Fibroblast of gingiva (primary cell): Measurements from ENCODE around the gene ZSWIM2.
A peak's percentile ranks its signal among the peaks of the same experiment; 100 is the strongest.
"Not testable (repeated sequence)": the region's sequence is repeated elsewhere in the genome, so short reads cannot be mapped to it uniquely, and the experiment has no call there.

Experiments used
- DNase-seq: peaks from one replicate; pipeline ENCODE4 v3.0.0-alpha.2; 2011; ENCODE audit warnings: low read depth

ZSWIM2 gene, protein sequence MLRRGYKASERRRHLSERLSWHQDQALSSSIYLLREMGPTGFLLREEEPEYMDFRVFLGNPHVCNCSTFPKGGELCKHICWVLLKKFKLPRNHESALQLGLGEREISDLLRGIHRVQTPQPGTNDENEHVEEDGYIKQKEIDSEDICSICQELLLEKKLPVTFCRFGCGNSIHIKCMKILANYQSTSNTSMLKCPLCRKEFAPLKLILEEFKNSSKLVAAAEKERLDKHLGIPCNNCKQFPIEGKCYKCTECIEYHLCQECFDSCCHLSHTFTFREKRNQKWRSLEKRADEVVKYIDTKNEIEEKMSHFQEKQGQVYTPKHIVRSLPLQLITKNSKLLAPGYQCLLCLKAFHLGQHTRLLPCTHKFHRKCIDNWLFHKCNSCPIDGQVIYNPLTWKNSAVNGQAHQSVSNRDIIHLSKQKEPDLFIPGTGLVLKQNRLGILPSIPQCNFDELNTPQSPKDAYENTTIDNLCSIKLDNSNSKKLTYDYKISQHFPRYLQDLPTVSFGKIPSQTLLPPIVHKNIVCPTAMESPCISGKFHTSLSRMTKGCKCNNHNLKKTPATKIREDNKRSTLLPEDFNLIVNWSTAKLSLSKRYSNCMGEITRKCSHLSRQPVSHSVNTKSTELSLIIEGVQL

DNA sequence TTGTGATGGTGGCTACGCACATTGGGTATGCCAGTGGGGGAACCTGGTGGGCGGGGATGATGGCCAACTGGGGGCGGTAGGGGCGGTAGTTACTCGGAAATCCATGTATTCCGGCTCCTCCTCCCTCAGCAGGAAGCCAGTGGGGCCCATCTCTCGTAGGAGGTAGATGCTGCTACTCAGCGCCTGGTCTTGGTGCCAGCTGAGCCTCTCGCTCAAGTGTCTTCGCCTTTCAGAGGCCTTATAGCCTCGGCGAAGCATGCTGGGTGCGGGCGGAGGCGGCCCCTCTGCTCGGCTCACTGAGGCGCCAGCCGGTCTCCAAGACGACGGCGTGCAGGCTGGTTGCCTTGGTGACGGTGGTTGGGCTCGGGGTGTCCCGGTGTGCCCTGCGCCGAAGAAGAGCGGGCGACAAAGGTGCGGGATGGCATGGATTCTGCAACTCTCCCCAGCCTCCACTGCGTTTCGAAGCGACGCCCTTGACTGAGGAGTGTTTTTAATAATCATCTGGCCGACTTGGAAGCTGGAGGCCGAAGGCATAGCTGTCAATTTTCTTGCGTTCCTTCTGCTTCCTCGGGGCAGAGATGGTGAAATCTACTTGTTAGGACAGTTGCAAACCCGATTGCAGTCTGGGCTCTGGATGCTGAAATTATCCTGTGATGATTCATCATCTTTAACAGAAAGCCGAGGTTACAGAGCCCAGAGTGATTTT, at the start of gene ZSWIM2:
Gene ZSWIM2, minus strand, starts transcription at position 298 of the 706 bp plus-strand sequence. Its CDS starts 40 bp downstream, at position 258.
- peak; percentile 99 for DNase-seq

DNA sequence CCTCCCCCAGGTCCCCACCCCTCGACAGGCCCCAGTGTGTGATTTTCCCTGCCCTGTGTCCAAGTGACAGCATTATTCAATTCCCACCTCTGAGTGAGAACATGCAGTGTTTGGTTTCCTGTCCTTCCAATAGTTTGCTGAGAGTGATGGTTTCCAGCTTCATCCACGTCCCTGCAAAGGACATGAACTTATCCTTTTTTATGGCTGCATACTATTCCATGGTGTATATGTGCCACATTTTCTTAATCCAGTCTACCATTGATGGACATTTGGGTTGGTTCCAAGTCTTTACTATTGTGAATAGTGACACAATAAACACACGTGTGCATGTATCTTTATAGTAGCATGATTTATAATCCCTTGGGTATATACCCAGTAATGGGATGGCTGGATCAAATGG, 47.2 kb upstream of the ZSWIM2 start:
- not testable (repeated sequence) for DNase-seq

DNA sequence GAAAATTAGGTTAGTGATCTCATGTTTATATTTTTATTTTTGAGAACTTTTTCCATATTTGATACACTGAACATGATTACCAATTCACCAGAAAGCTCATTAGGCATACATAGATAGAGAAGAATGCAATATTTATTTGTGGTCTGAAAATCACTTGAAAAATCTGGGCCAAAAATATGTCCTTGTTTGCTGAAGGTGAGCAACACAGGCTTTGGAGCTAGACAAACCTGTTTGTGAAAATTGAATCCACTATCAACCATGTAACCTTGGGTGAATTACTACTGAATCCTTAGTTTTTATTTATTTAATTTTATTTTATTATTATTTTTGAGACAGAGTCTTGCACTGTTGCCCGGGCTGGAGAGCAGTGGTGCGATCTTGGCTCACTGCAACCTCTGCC, 46.5 kb upstream of the ZSWIM2 start:
- no peak for DNase-seq

DNA sequence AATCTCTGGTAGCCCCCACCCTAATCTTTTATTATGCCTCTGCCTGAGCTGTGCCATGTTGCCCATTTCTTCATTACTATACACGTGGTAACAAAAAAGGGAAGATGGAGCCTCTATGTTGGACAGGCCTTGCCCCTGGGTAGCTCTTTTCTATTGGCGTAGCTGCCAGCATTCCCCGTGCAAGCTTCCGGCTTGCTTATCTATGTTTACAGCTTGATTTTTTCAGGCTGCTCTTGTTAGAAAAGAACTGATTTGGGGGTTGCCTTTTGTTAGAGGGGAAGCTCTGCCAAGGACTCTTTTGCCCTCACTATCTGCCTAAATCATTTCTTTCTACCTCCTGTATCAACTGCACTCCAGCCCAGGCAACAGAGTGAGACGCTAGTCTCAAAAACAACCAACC, 45.5 kb upstream of the ZSWIM2 start:
- no peak for DNase-seq

DNA sequence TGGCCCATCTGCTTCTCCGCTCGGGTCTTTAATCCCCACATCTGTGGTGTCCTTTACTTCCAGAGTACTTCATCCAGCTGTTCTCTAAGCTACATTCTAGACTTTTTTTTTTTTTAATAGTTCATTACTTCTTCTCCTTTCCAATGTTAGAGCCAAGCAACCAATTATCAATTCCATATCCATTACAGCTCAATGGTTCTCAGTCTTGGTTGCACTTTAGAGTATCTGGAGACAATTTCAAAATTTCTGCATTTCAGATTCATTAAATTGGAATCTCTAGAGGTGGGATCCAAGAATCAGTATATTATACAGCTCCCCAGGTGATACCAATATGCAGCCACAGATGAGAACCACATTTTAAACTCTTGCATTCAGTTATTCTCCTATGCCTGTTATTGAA, 43.9 kb upstream of the ZSWIM2 start:
- no peak for DNase-seq

DNA sequence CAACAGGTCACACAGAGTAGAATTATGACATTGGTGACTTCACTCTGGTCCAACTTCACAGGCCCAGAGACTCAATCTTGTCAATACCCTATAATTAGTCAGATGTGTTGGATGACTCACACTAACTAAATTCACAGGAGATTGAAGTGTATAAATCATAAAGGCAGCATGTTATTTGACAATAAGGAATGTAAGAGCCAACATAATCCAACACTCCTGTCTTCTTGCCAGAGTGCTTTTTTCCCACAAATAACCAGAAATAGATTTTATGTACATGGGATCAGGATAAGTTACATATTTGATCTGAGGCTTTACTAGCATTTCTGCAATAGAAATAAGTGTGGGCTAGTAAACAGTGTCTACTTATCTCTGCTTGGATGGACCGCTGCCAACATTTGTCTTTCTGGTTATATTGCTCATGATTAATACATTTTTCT, 42.2 kb upstream of the ZSWIM2 start:
- peak; percentile 36 for DNase-seq

DNA sequence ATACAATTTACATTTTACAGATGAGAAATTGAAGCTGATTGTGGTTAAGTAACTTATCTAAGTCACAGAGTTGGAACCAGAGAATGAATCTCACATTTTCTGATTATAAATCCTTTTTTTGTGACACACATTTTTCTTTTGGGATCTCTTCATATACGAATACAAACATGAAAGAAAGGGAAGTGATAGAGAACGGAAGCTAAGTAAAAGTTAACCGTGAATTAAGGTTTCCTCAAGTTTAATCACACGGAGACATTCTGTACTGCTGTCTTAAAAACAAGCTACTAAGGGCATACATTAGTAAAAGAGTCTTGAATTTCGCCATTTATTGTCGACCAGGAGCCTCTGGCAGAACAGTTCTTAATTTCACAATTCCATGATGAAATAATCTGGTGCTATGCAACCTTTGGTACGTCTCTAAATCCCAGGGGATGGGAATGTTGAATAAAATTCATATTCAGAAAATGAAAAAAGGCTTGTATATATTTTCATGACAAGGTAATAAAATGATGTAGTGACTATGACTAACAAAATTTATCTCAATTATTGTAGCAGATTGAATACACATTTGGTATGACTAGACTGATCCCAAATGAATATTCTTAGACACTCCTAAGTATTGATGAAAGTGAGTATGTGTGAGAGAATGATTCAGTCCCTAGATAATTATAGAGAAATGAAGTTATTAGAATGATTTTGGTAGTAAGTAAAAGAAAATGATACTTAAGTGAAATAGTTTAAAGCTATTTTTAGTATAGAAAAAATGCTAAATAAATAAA, 40.3 kb upstream of the ZSWIM2 start:
- DNase-seq: peak; percentile 90

DNA sequence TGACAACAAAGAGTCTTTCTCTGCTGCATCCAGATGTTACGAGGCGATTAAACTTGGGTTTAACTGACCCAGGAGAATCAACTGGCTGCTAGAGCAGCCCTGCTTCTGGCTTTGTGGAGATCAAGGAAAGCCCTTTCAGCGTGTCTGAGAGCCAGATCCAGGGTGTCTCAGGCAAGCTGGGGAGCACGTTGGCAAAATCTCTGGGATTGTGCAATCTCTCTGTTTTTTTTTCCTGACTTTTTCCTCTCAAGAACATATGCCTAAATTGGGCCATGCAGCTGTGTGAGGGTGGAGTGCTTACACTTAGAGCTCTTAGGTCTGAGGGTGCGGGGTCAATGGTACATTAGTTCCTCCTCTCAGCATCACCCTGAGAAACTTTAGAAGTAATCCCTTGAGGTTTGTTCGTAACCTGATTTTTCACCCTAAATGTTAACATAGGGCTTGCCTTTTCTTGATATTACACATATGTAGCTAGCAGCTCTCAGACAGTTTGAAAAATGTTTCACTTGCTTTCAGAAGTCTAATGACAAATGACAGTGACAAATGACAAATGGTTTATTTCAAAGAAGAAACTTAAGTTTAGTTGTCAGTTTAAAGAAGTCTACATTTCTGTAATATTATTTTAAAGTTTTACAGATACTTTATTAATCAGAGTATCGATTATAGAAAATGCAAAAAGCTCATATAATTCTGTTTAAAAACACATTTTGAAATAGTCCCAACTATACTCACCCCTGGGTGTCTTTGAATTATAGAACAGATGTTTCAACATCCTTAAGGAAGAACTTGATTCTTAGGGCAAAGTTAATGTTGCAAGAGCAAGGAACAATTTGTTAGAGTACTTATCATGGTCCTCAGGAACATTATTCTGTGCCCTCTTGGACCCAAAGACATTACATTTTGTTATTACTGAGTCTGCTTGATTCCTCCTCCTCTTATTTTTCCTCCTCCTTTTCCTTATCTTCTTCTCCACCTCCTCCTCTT, 38.4 kb upstream of the ZSWIM2 start:
- DNase-seq: peak; percentile 82

DNA sequence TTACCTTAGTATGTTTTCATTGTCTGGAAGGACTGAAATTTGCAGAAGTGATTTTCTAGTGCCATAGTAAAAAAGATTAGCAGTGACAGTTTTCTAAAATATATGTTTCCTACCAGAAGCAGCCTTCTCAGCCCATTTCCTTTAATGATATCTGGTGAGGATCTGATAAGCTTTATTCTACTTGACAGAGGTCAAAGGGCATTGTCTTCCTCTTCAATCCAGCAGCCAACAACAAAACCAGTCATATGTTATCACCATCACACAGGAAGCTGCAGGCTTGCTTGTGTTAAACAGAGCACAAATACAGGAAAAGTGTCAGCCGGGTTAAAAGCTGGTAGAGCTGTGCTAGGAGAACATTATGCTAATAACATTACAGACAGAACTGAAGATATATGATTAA, 35.6 kb upstream of the ZSWIM2 start:
- no peak for DNase-seq

DNA sequence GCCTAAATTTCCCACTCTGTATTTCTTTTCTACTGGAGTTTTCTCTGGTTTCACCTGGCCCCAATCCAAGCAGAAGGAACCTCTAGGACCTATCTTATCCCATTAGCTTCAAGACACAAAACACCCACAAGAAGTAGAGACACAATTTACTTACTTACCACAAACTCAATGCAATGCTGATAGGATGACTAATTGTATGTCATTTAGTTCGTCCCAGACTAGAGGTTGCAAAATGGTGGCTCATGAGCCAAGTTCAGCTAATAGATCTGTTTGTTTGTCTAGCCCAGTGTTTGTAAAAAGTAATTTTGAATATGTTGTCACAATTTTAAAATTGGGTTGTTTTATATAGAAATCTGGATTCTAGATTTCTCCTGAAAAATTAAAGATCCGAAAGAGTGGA, 34.7 kb upstream of the ZSWIM2 start:
- DNase-seq: peak; percentile 84

DNA sequence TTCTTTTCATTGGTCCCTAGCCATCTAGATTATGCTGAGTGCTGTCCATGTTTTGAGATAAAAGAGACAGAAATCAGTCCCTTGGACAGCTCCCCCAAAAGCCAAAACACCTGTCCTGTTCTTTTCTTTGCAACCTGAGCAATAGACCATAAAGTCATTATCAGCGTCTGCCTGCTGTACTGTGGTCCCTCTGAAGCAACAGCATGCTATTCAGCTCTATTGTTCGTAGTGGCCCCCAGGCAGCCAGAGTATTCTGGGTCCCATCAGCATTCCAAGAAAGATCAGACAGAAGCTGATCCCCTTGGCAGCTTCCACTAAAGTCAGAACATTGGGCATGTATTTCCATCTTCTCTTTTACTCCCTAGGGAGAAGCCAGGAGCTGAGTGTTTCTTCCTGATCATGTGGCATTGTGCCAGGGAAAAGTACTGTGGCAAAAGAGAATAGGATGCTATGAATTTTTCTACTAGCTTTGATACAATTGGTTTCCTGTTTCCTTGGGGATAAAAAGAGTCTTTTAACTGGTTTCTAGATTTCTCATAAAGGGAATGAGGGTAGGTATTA, 33.6 kb upstream of the ZSWIM2 start:
- DNase-seq: no peak

DNA sequence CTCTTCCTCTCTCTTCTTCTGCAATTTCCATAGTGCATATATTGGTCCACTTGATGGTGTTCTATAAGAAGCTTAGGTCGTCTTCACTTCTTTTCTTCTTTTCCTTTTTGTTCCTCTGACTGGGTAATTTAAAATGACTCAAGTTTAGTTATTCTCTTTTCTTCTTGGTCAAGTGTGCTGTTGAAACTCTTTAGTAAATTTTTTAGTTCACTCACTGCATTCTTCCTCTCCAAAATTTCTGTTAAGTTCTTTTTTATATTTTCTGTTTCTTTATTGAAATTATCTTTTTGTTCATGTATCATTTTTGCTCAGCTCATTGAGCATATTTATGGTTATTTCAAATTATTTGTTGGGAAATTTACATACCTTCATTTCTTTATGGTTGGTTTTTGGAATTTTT, 32.7 kb upstream of the ZSWIM2 start:
- DNase-seq: no peak

DNA sequence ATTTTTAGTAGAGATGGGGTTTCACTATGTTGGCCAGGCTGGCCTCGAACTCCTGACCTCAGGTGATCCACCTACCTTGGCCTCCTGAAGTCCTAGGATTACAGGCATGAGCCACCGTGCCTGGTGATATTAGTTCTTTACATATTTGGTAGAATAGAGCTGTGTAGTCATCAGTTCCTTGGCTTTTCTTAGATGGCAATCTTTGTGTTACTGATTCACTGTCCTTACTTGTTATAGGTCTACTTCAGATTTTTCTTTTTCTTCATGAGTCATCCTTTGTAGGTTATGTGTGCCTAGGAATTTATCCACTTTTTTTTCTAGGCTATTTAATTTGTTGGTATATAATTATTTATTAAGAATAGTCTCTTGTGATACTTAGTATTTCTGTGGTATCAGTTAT, 30.3 kb upstream of the ZSWIM2 start:
- DNase-seq: no peak

DNA sequence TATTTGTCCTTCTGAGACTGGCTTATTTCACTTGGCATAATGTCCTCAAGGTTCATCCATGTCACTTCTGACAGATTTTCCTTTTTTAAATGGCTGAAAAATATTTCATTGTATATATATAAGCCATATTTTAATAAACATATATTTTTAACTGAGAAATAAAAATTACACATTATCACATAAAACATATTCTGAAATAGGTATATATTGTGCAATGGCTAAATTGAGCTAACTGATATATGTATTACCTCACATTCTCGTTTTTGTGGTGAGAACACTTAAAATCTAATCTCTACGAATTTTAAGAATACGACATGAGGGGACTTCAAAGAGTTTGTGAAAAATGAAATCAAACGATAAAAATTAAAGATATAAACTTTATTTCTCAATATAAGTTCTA, 25.7 kb upstream of the ZSWIM2 start:
- no peak for DNase-seq

DNA sequence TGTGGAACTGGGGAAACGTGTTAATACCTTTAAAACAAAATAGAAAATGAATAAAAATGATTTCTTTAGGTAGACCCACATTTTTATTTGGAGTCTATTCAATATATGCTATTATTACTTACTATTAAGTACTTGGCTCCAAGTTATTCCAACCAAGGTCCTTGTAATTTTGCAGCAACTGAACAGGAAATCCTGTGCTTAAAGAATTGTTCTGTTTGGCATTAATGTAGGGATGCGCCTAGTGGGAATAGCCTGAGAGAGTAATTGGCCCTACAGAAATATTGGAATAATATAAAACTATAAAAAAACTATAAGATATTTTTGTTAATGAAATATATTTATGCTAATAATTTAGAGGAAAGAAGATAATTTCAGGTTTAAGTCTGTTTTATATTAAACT, 22.9 kb upstream of the ZSWIM2 start:
- no peak for DNase-seq

DNA sequence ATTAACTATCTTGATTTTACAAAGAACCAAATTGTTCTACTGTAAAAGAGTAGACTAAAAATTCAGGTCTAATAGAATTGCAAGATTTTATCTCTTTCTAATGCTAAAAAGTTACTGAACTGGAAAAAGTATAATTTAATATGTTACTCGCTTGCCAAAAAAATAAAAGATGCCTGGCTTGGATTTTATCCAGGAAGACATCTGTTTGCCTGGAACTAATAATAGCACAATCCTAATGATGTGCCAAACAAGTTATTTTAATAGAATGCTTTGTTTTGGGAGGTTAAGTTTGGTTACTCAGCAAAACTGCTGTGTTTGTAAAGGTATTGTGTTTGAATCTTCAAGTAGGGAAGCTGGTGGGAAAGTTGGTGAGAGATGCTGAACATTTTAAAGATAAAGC, 19.4 kb upstream of the ZSWIM2 start:
- peak; percentile 67 for DNase-seq

DNA sequence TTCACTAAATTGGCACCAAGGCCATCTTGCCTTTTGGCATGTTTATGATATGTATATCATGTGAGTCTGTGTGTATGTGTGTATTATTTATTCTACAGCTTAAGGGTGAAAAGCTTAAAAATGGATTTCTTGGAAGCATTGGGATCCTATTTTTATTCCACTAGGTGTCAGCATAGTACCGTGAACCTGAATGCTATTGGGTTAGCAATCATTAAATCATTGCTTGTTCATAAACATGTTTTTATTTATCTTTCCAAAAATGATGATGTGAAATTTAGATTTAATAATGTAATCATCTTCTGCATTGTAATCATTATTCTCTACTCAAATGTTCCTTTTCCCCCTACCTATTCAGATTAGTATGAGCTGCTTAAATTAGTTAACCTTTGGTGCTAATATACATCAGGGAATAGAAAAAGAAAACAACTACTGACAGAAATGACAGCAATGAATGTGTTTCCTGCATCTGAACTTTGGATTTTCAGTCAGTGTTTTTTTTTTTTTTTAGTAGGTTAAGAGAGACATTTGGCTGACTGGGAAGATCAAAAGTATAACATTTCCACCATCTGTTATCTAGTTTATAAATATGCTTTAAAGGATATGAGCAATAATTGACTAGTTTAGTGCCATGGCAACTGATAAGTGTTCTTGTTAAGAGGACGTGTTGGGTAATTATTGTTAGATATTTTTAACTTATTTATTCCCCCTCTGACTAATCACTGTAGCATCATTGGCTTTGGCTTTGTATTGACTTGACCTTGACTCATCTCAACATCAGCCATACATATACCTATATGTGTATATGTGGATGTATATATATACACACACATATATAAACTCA, 14.1 kb upstream of the ZSWIM2 start:
- DNase-seq: peak; percentile 31

DNA sequence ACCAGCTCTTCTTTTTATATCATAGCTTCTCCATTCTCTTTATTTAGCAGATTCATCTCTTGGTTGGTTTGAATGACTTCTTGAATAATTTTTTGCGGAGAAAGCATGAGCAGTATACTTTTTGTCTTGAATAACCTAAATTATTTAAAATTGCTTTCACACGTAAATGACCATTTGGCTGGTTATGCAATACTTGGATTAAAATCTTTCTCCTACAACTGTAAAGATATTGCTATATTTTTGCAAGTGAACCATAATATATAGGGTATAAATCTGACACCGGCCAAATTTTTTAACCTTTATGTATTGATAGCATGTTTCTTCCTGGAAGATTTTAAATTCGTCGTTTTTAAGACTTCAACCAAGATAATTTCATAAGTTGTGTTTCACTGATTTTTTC, 6.2 kb upstream of the ZSWIM2 start:
- DNase-seq: no peak

DNA sequence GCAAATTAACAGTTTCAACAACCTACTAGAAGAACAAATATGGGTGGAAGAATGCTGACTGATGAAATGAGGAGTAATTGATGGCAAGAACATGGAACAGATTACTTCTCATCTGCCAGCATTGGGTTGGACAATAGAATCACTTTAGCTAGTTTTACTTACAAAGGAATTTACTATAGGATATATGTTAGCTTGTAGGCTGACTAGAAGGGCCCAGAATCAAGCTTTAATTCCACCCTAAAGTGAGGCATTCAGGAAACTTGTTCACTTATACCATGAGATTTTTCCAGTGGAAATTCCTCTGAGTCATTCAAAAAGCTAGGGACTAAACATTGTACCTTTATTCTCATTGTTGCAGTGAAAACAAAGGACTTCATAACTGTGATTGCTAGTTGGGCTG, 5.0 kb upstream of the ZSWIM2 start:
- peak; percentile 30 for DNase-seq

DNA sequence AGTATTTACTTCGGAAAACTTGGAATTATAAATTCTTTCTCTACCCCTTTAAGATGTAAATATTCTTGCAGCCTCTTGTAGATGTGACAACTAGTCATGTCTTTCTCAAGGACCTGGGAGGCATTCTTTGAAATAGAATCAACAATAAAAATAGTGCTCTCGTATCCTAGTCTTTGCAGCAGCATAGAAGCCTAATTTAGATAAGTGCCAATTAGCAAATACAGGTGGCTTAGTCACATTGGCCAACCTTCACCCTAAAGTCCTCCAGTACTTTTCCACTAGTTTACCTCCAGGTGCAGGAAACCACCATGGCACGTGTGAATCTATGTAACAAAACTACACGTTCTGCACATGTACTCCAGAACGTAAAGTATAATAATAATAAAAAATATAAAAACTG, 3.5 kb upstream of the ZSWIM2 start:
- DNase-seq: no peak
